DLD1 (cell line): ENCODE measurements around the gene KNOP1.
"Not testable (repeated sequence)": the region's sequence is repeated elsewhere in the genome, so short reads cannot be mapped to it uniquely, and the experiment has no call there.

ENCODE experiments used
- in situ Hi-C: cut with HindIII; loops from 2 replicates; pipeline ENCODE4 v1.10.0; 2017; ENCODE audit warnings: low sequenced_read_pairs

Gene KNOP1

DNA sequence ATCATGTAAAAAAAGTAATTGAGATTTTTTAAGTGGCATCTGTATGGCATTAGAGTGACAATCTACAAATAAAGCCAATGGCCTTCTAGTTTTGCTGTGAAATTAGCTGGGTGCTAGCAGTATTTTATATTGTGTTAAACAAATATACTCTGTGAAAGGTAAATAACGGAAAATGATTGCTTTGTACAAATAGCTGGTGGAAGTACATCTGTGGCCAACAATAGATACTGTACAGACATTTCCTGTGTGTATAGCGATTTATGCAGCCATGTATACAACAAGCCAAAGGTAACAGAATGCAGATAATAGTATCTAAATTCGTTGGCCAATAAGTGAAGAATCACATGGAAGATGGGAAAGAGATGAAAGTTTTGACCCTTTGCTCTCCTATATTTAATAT is 26.6 kb upstream of the KNOP1 start:
- in situ Hi-C loops: no loop called here

DNA sequence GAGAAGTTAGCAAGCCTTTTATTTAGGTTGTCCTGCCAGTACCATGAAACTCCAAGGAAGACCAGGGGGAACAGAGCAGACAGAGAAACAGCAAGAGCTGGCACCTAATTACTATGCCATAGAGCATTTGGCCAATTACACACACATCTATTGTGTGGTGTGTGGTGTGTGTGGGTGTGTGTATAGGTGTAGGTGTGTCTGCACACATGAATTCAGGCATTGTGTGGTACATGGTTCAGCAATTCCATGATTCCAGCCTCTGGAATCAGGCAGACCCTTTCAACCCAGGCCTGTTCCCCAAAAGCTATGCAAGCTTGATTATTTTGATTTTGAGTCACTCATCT is 25.8 kb upstream of the KNOP1 start:
- in situ Hi-C loops: no loop called here

DNA sequence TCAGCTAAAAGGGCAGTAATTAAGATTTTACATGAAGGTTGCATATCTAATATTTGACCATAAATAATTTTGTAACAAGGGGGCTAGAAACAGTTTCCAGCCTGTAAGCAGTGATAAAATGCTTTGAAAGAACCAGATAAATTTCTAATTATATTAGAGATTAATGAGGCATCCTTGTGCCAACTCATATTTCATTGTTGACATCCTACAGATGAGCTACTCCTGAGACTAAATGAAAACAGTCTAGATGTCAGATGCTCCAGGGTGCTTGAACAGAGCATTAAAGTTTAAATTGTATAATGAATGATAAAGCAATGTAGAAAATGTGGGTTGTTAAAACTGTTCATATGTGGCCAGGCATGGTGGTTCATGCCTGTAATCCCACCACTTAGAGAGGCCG is 23.3 kb upstream of the KNOP1 start:
- in situ Hi-C loops: no loop called here

DNA sequence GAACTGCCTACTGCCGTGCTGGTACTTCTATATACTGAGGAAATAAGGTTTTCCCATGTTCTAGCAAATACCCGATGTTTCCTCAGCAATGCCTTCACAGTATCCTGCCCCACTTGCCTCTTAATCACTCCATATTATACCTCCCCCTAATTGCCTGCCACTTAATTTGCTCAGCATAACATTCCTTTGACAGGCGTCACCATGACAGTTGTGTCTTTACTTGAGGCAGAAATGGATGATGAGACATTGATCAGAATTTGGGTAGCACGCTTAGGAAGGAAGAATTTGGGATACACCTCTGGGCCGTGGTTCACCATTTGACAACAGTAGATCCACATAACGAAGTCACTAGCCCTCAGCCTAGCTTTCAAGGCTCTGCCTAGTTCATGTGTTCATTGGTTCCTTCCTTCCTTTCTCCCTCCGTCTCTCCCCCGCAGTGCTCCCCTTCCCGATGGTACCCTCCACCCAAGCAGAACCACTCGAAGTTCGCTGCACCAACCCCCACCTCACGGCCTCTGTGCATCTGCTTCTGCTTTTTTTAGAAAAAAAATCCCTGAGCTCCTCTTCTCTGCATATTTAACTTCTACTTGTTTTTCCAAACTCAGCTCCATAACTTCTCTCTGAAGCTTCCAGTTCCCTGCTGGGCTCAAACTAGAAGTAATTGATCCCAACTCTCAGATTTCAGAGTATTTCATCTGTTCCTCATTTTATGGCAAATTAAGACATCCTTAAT is 19.4 kb upstream of the KNOP1 start:
- in situ Hi-C loops: no loop called here

DNA sequence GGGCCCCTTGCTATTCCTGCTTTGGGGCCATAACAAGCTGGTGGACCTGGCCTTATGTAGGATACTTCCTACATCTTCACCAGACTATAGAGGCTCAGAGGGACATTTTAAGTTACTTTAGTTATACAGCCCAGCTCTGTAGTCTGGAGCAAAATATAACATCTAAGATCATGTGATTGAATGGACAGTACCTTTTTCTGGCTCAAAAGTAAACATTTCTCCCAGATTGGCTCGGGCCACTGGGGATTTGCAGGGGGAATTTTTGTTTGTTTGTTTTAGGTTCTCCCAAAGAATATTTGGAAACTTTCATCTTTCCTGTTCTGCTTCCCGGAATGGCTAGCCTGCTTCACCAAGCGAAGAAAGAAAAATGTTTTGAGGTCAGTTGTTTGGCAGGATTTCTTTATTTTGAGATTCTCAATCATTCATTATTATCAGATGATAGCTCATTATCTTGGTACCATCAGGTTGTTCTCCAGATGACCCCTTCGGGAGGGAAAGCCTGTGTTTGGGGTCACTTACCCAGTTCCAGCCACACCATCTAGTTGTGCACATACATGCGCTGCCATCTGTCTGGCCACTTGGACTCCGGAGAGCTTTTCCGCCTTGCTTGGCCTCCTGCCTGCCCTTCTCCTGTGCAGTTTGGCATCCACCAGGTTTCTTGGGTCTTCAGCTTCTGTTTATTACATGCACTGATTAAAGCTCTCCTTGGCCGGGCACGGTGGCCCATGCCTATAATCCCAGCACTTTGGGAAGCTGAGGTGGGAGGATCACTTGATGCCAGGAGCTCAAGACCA is 17.2 kb upstream of the KNOP1 start:
- in situ Hi-C loops: no loop called here

DNA sequence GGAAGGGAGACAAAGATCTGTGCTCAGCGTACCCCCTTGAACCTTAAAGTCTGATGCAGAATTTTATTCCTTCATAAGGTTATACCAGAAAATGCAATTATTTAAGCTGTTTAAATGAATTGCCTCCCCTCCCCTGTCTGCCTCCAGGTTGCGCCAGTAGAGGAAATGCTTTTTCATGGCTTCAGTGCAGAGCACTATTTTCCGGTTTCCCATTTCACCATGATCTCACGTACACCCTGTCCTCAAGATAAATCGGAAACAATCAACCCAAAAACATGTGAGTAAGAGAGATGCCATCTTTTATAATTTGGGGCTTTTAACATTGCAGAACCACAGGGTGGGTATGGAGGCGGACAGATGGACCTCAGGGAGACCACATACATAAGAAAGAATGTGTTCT is 15.5 kb upstream of the KNOP1 start:
- in situ Hi-C loops: no loop called here

DNA sequence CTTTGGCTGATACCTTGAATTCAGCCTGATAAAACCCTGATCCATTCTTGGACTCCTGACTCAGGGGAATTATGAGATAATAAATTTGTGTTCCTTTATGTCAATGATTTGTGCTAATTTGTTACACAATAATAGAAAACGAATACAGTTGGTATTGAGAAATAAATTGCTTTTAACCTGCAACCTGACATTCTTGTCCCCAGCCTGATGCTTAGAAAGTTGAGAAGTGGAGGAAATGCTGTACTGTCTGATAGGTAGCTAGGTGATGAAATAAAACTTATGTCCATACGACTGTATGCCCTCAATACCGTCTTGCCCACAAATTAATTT is 10.6 kb upstream of the KNOP1 start:
- in situ Hi-C loops: no loop called here

DNA sequence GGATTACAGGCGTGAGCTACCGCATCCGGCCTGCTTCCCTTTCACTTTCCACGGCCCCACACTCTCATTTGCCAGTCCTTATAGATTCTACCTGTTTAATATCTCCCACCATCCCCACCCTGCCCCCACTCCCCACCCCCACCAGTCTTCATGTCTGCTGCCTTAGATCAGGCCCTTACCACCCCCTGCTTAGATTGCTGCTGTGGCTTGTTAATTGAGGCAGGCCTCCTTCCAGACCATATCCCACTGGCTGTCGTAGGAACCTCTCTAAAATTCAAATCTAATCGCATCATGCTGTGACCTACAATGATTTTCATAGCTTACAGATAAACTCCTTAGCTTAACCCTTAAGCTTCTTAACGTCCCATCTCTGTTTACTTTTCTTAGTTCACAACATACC is 5.0 kb upstream of the KNOP1 start:
- in situ Hi-C loops: no loop called here

DNA sequence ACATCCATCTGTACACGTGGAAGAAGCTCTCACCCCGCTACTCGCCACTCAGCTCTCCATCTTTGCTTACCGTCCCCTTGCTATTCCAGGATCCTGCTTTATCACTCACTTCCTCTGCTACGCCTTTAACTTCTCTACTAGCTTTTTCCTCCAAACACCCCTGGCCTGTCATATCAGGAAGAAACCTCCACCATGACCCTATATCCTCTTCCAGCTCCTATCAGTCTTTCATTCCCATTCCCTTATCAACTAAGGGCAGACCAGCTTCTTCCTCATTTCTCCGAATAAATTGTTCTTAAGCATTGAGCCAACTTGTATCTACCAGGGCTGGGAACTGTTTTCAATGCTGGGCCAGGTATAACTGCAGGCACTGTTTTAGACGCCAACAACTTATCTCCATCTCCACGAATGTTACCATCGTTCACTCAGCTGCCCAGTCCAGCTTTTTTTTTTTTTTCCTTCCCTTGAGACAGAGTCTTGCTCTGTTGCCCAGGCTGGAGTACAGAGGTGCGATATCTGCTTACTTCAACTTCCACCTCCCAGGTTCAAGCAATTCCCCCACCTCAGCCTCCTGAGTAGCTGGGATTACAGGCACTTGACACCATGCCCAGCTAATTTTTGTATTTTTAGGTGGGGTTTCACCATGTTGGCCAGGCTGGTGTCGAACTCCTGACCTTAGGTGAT is 4.4 kb upstream of the KNOP1 start:
- in situ Hi-C loops: no loop called here

DNA sequence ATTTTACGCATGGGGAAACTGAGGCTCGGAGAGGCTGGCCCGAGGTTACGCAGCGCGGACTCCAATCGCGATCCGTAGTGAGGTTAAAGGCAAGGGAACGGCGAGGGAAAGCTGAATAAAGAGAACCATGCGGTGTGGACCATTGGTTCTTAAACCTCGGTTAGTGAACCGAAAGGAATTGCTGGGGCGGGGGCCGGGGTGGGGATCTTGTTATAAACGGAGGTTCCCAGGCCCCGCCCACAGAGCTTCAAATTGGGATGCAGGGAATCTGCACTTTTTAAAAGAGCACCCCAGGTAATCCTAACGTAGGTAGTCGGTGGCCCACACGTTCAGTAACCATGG is 568 bp upstream of the KNOP1 start:
- in situ Hi-C loops: no loop called here

DNA sequence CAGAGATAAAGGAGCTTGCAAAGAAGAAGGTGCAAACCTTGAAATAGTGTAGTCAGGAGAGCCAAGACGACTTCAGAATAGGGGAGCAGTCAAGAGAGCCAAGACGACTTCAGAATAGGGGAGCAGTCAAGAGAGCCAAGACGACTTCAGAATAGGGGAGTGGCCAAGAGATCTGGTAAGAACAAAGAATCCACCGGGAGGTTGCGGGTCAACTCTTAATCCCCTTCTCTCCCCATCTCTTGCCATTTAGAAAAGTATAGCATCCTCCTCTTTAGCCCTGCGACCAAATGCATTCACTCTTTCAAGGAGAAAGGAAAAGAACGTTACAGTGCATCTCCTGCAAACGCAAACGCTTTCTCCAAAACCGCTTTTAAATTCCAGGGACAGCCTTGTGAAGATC is 713 bp downstream of the KNOP1 start:
- in situ Hi-C loops: no loop called here

DNA sequence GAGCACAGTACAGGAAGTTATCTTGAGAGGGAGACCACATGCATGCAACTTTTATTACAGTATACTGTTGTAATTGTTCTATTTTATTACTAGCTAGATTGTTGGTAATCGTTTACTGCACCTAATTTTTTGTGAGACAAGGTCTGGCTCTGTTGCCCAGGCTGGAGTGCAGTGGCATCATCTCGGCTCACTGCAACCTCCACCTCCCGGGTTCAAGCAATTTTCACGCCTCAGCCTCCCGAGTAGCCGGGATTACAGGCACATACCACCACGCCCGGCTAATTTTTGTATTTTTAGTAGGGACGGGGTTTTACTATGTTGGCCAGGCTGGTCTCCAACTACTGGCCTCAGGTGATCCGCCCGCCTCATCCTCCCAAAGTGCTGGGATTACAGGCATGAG is 1.3 kb downstream of the KNOP1 start:
- in situ Hi-C loops: not testable (repeated sequence)

DNA sequence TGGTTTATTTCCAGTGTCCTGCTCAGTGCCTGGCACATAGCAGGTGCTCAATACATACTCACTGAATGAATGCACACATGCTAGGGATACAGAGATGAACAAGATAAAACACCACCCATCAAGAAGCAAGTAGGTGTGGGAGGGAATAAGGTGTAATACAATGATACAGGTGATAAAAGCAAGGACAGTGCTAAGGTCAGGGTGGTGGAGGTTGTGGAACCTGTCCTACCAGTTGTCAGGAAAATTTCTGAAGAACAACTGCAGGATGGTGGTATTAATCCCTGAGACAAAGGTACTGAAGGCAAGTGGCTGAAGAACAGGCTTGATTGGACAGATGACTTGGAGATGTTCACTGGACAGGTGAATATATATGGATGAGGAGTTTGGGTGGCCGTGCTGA is 1.8 kb downstream of the KNOP1 start:
- in situ Hi-C loops: no loop called here

DNA sequence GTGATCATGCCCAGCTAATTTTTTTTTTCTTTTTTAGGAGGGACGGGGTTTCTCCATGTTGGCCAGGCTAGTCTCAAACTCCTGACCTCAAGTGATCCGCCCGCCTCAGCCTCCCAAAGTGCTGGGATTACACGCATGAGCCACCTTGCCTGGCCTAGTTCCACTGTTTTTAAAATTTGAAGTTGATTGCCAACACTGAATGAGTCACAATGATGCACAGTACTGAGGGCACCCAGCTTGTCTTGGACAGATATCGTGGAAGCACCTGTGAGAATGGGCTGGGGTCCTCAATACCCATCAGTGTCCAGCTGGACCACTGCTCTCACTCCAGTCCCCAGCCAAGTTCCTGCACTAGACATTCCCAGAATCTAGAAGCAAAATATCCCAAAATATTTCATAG is 2.5 kb downstream of the KNOP1 start:
- in situ Hi-C loops: no loop called here

DNA sequence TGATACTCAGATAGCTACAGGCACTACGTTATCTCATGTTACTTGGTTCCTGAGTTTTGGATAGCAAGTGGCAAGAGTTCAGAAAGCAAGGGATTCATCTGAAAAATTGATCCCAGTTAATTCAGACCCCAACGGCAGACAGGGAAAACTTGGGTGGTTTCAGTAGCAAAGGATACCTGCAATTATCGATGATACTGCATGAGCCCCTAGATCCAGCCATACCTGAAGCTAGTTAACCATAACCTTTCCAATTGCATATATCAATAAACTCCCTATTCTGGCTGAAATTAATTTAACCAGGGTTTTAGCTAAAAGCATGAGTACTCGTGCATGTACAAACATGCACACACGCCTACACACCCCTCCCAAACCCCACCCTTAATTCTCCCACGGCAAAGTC is 4.3 kb downstream of the KNOP1 start:
- in situ Hi-C loops: no loop called here

DNA sequence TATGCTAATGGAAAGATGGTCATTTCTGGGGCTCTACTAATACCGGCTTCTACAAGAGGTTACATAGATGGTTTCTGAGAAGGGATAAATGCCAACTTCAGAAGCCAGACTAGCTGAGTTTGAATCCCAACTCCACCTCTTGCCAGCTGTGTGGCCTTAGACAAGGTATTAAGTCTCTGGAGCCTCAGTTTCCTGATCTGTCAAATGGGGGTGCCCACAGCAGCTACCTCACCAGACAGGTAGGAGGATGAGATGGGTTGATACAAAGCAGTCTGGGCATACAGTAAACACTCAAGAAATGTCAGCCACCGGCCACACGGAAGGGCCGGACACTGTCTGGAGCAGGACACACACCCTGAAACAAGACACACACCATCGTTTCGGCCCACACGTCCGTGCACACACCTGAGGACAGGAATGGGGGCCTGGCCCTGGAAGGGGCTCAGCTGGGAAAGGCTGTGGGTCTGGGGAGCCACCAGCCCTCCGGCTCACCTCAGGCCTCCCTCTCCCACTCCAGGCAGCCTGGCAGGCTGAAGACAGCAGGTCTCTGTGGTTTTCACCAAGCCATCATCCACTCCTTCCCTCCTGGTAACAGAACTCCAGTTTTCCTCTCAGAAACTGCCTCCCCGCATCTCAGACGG is 5.5 kb downstream of the KNOP1 start:
- in situ Hi-C loops: no loop called here

DNA sequence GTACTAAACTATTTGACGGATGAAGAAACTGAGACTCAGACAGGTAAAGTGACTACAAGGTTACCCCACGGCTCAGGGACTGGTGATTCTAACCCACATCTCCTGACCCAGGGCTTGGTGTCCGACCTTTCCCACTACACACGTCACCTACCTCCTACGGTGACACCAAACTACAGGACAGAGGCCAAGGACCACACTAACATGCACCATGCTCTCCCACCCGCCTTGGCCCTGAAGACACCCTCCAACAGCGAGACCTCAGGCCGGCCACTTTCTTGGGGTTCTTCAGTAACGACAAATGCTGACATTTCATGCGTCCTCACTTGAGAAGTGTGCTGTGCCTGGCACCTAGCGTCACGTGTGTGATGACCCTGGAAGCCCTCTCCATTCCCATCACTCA is 6.4 kb downstream of the KNOP1 start:
- in situ Hi-C loops: no loop called here

DNA sequence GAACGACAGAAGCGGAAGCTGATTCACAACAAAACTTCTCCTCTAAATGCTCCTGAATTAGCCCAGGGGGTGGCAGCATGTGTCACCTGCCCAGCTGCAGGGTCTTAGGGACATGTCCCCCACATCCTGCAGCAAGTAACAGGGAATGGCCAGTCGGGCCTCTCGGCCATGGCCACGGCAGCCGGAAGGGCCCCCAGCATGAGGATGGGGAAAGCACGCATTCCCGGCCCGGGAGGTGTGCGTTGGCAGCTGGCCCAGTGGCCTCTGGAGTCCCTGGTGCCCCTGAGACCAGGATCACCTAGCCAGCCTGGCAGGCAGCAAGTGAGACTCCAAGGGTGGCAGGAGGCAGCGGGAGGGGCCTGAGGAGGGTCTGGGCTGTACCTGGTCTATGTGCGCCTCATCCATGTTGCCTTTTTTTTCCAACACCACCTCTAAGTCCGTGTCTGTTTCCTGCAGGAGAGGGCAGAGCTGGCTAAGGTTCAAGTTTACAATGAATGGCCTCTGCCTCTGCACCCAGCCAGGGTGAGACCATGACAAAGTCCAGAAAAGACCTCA is 7.0 kb downstream of the KNOP1 start:
- in situ Hi-C loops: no loop called here

DNA sequence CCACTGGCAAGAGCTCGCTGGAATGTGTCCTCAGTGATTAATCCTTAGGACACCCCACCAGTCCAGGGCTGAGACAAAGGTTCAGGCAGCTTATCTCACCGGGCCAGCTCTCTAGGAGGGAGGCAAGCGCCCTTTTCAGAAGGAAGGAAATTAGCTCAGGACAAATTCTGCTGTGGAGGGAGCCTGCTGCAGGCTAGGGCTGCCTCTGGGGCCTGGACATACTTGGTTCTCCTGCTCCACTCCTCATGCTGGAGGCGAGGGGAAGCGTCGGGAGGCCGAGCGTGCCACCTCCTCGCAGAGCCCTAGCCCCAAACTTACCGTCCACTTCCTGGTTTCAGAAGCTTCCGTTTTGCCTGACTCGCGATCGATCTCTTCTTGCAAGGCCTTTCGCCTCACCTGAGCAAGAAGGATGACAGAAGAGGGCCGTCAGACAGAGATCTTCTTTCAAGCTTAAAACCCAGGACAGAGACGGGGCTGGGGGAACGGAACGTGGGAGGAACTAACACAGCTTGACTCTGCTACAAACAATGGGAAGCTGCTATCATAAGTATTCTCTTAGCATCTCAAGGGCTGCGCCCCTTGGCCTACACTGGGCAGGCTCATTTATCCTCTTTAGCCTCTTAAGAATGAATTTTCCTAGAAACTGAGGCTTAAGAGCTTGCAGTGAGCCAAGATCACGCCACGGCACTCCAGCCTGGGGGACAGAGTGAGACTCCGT is 7.7 kb downstream of the KNOP1 start:
- in situ Hi-C loops: no loop called here

DNA sequence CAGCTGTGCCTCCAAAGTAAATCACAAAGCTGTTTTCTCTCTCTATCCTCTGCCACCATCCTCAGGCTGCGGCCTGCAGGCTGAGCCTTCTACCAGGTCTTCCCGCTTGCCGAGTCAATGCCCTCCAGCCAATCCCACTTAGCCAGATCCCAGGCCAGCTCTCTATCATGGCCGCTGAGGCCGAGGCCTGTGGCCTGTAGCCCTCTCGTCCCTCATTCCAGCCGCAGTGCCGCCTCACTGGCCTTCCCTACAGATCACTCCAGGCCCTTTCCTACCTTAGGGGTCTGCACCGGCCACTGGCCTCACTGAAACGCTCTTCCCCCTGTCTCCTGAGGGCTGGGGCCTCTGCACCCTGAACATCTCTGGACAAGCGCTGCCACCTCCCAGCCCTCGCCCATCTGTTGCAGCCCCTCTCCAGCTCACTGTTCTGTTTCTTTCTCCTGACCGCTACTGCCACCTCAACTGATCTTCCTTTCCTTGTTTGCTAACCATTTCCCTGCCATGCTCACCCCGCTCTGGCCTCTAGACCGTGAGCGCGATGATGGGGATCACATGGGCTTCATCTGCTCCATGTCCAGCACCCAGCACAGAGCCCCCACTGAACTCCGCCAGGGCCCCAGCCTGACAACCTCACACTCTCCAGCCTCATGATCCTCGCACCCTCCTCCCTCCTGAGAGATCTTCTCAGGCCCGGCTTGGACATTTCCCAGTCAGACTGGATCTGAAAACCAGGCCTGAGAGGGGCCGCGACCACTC is 8.5 kb downstream of the KNOP1 start:
- in situ Hi-C loops: no loop called here
